ENCODE measurements around the gene MAPK8IP1. TPM values are rescaled to one million over a fixed set of nuclear protein-coding genes. Genes with fewer than 3 reads are reported as not detected.

The MAPK8IP1 gene
- total RNA-seq, 1 experiment from 2014 or later = 13.6 TPM

DNA sequence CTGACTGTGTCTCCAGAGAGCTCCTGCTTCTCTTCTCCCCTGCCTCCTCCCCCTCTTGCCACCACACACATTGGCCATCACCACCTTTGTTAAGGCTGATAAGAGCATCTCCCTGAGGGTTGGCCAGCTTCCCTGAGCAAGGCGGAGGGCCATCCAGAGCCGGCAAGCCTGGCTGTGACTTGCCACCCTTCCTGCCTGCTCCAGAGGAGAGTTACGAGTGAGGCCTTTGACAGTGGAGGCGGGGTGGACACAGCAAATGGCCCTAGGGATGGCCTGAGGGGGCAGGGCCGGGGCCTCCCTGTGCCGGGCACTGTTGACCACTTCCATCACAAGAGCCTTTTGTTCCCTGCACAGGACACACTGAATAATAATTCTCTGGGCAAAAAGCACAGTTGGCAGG lies 16.2 kb downstream of the MAPK8IP1 start:
- Histone ChIP-seq H3K4me1 (replicated peaks; ENCODE audit: insufficient read depth) (peaks cover 13% of the 10 kb centered on the region), H3K79me2 (ENCODE audit: low read depth) (no peaks in the 10 kb centered on the region), H3K9me2 (ENCODE audit: insufficient read depth) (no peaks in the 10 kb centered on the region), H3K27ac (no peak overlapping the region), H3F3A (ENCODE audit: insufficient read depth, low read depth) (peaks cover 7% of the 10 kb centered on the region; the same call in 1 of the 2 replicates), H3K4me2 (no peak overlapping the region), H3K27me3 (ENCODE audit: insufficient read depth, low read depth) (no peaks in the 10 kb centered on the region), H2AFZ (no peak overlapping the region), H3K36me3 (ENCODE audit: low read depth) (no peaks in the 10 kb centered on the region), H4K20me1 (ENCODE audit: insufficient read depth) (no peaks in the 10 kb centered on the region), H3K4me3 (no peak overlapping the region), H3K9me3 (ENCODE audit: insufficient read depth, low read depth) (no peaks in the 10 kb centered on the region)
- DNase-seq = no peak
- TF ChIP-seq, protein P1, sequence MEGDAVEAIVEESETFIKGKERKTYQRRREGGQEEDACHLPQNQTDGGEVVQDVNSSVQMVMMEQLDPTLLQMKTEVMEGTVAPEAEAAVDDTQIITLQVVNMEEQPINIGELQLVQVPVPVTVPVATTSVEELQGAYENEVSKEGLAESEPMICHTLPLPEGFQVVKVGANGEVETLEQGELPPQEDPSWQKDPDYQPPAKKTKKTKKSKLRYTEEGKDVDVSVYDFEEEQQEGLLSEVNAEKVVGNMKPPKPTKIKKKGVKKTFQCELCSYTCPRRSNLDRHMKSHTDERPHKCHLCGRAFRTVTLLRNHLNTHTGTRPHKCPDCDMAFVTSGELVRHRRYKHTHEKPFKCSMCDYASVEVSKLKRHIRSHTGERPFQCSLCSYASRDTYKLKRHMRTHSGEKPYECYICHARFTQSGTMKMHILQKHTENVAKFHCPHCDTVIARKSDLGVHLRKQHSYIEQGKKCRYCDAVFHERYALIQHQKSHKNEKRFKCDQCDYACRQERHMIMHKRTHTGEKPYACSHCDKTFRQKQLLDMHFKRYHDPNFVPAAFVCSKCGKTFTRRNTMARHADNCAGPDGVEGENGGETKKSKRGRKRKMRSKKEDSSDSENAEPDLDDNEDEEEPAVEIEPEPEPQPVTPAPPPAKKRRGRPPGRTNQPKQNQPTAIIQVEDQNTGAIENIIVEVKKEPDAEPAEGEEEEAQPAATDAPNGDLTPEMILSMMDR (conservative IDR thresholded peaks at IDR 0.05) = no peak
- TF ChIP-seq EZH2 (IDR thresholded peaks at IDR 0.05; ENCODE audit: low read depth) = no peak
- ChIA-PET POLR2A (ENCODE audit: unreplicated experiment) (no interaction called here), CTCF (no interaction called here)
- intact Hi-C loops (cut with micrococcal nuclease; ENCODE audit: unreplicated experiment) = no loop called here
- TSS peak; percentile 39 for BruUV-seq (replicated peaks)

DNA sequence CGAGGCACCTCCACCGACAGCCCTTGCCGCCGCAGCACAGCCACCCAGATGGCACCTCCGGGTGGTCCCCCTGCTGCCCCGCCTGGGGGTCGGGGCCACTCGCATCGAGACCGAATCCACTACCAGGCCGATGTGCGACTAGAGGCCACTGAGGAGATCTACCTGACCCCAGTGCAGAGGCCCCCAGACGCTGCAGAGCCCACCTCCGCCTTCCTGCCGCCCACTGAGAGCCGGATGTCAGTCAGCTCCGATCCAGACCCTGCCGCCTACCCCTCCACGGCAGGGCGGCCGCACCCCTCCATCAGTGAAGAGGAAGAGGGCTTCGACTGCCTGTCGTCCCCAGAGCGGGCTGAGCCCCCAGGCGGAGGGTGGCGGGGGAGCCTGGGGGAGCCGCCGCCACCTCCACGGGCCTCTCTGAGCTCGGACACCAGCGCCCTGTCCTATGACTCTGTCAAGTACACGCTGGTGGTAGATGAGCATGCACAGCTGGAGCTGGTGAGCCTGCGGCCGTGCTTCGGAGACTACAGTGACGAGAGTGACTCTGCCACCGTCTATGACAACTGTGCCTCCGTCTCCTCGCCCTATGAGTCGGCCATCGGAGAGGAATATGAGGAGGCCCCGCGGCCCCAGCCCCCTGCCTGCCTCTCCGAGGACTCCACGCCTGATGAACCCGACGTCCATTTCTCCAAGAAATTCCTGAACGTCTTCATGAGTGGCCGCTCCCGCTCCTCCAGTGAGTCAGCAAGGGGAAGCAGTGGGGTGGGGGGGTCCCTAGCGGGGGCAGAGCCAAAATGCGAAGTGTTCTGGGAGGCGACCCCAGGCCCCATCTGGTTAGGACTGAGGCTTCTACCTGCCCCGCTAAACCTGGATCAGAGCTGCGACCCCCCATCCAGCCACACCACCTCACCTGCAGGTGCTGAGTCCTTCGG lies 17.3 kb downstream of the MAPK8IP1 start:
- no peak overlapping the region for H3K27ac ChIP-seq
- no peaks in the 10 kb centered on the region for H4K20me1 ChIP-seq (ENCODE audit: insufficient read depth)
- H3K79me2 ChIP-seq (ENCODE audit: low read depth) = no peaks in the 10 kb centered on the region
- peaks cover 14% of the 10 kb centered on the region; the same call in 1 of the 2 replicates for H3F3A ChIP-seq (ENCODE audit: insufficient read depth, low read depth)
- BruUV-seq (replicated peaks) = no TSS peak
- H3K9me2 ChIP-seq (ENCODE audit: insufficient read depth) = no peaks in the 10 kb centered on the region
- H2AFZ ChIP-seq = no peak overlapping the region
- CTCF ChIA-PET = interaction anchor here (0.6 kb wide), 1 partner anchor 67 kb away, joined by 5 read pairs; no protein-coding TSS in a partner anchor
- no peak for TF ChIP-seq EZH2 (IDR thresholded peaks at IDR 0.05; ENCODE audit: low read depth)
- TF ChIP-seq, protein P1 (conservative IDR thresholded peaks at IDR 0.05) = no peak
- DNase-seq = no peak
- no peak overlapping the region for H3K4me2 ChIP-seq
- intact Hi-C loops (cut with micrococcal nuclease; ENCODE audit: unreplicated experiment) = no loop called here
- no peaks in the 10 kb centered on the region for H3K9me3 ChIP-seq (ENCODE audit: insufficient read depth, low read depth)
- POLR2A ChIA-PET (ENCODE audit: unreplicated experiment) = no interaction called here
- no peaks in the 10 kb centered on the region for H3K27me3 ChIP-seq (ENCODE audit: insufficient read depth, low read depth)
- no peaks in the 10 kb centered on the region for H3K36me3 ChIP-seq (ENCODE audit: low read depth)
- no peak overlapping the region for H3K4me3 ChIP-seq
- peaks cover 13% of the 10 kb centered on the region for H3K4me1 ChIP-seq (replicated peaks; ENCODE audit: insufficient read depth)

DNA sequence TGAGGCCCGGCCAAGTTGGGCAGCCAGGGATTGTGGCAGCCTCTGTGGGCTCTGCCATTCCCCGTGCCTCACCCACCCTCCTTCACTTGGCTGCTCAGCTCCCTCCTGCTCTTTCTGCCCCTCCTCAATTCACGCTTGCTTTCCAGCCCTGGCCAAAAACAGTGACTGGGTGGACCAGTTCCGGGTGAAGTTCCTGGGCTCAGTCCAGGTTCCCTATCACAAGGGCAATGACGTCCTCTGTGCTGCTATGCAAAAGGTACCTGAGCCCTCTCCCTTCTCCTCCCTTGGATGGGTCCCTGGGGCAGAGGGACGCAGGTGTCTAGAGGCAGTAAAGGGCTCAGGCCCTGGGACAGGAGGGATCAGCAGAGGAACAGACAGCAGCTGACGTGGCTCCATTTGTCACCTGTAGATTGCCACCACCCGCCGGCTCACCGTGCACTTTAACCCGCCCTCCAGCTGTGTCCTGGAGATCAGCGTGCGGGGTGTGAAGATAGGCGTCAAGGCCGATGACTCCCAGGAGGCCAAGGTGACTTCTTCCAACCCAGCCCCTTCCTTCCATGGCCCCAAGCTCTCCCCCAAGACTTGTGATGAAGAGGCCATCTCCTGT lies 19.0 kb downstream of the MAPK8IP1 start:
- Histone ChIP-seq H2AFZ (no peak overlapping the region), H3K27ac (no peak overlapping the region), H3K9me2 (ENCODE audit: insufficient read depth) (no peaks in the 10 kb centered on the region), H3K36me3 (ENCODE audit: low read depth) (no peaks in the 10 kb centered on the region), H3K4me1 (replicated peaks; ENCODE audit: insufficient read depth) (peaks cover 8% of the 10 kb centered on the region), H3K4me2 (no peak overlapping the region), H3K79me2 (ENCODE audit: low read depth) (no peaks in the 10 kb centered on the region), H3K4me3 (no peak overlapping the region), H3K27me3 (ENCODE audit: insufficient read depth, low read depth) (no peaks in the 10 kb centered on the region), H3F3A (ENCODE audit: insufficient read depth, low read depth) (peaks cover 7% of the 10 kb centered on the region; the same call in 1 of the 2 replicates), H3K9me3 (ENCODE audit: insufficient read depth, low read depth) (no peaks in the 10 kb centered on the region), H4K20me1 (ENCODE audit: insufficient read depth) (no peaks in the 10 kb centered on the region)
- TF ChIP-seq, protein P1 (conservative IDR thresholded peaks at IDR 0.05) = no peak
- TF ChIP-seq EZH2 (IDR thresholded peaks at IDR 0.05; ENCODE audit: low read depth) = no peak
- CTCF ChIA-PET = no interaction called here
- no TSS peak for BruUV-seq (replicated peaks)
- DNase-seq = no peak
- intact Hi-C loops (cut with micrococcal nuclease; ENCODE audit: unreplicated experiment) = no loop called here
- POLR2A ChIA-PET (ENCODE audit: unreplicated experiment) = no interaction called here

Measured in PC-9 (cell line).